B cell (primary cell): ENCODE measurements around the gene YY1.
"Not testable (repeated sequence)": the region's sequence is repeated elsewhere in the genome, so short reads cannot be mapped to it uniquely, and the experiment has no call there.

Experiments
- EZH2 ChIP-seq: IDR thresholded peaks from 2 replicates; pipeline ENCODE4 v1.6.1; 2012; ENCODE audit warnings: borderline replicate concordance, low read depth, mild to moderate bottlenecking, moderate library complexity, low read length; ENCODE audit not compliant: insufficient read depth, poor library complexity, severe bottlenecking
- TF ChIP-seq, protein P1 (sequence below): fragments of 200-600 bp; IDR thresholded peaks from one replicate; pipeline ENCODE4 v1.8.0; 2022; ENCODE audit warnings: antibody characterized with exemption, mild to moderate bottlenecking

DNA sequence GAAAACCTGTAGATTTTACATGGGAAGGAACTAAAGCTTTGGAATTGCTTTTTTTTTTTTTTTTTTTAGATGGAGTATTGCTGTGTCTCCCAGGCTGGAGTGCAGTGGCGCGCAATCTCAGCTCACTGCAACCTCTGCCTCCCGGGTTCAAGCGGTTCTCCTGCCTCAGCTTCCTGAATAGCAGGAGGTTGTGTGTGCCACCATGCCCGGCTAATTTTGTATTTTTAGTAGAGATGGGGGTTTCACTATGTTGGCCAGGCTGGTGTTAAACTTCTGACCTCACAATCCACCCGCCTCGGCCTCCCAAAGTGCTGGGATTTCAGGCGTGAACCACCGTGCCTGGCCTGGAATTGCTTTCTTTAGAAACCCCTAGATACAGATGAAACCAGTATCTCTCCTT lies 44.5 kb downstream of the YY1 start:
- TF ChIP-seq EZH2 = not testable (repeated sequence)
- TF ChIP-seq, protein P1, sequence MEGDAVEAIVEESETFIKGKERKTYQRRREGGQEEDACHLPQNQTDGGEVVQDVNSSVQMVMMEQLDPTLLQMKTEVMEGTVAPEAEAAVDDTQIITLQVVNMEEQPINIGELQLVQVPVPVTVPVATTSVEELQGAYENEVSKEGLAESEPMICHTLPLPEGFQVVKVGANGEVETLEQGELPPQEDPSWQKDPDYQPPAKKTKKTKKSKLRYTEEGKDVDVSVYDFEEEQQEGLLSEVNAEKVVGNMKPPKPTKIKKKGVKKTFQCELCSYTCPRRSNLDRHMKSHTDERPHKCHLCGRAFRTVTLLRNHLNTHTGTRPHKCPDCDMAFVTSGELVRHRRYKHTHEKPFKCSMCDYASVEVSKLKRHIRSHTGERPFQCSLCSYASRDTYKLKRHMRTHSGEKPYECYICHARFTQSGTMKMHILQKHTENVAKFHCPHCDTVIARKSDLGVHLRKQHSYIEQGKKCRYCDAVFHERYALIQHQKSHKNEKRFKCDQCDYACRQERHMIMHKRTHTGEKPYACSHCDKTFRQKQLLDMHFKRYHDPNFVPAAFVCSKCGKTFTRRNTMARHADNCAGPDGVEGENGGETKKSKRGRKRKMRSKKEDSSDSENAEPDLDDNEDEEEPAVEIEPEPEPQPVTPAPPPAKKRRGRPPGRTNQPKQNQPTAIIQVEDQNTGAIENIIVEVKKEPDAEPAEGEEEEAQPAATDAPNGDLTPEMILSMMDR = not testable (repeated sequence)
